CD4-positive, alpha-beta T cell (primary cell): ENCODE data around the gene CCDC150. TPM values are rescaled to one million over a fixed set of nuclear protein-coding genes. Genes with fewer than 3 reads are reported as not detected.

ENCODE experiments used
- ATAC-seq: fragments of 200-7000 bp; cut with Tn5 transposase; one replicate; pipeline ENCODE4 v1.10.0; 2022; ENCODE audit warnings: mild to moderate bottlenecking; ENCODE audit not compliant: poor library complexity
- CTCF ChIA-PET: fragments of 350-600 bp; sonication (Branson Sonifier 250); formaldehyde crosslinking; loops from one replicate; lab custom pipeline; 2021; ENCODE audit warnings: antibody characterized with exemption, inconsistent platforms; lab: Charles Lee
- POLR2A ChIA-PET: fragments of 350-600 bp; sonication (Branson Sonifier 250); formaldehyde crosslinking; loops from one replicate; lab custom pipeline; 2021; ENCODE audit warnings: antibody characterized with exemption, inconsistent platforms; lab: Charles Lee
- DNase-seq, 14 experiments: peaks; one replicate each; pipeline ENCODE4 v3.0.0-alpha.2; 2013 to 2020; ENCODE audit warnings: mixed read lengths in 2 of 14
- H3K27ac ChIP-seq, 2 donors: one replicate each; pipeline versions ENCODE4 v1.5.1 to v1.7.0; 2013; ENCODE audit warnings: low read length in 2 of 2, low read depth in 1 of 2, mild to moderate bottlenecking in 1 of 2
- H3K27me3 ChIP-seq, 2 experiments: 1 replicate in 1 of 2; 2 replicates in 1 of 2; pipeline versions ENCODE4 v1.6.1 to v1.7.0; 2013; ENCODE audit warnings: low read length in 2 of 2, control low read depth in 1 of 2, mild to moderate bottlenecking in 1 of 2, moderate library complexity in 1 of 2; ENCODE audit not compliant: insufficient read depth in 2 of 2, control insufficient read depth in 1 of 2
- H3K36me3 ChIP-seq: one replicate; pipeline ENCODE4 v1.6.1; 2013; ENCODE audit warnings: low read length, control low read depth; ENCODE audit not compliant: insufficient read depth
- H3K4me1 ChIP-seq: one replicate; pipeline ENCODE4 v1.6.1; 2013; ENCODE audit warnings: low read length, control low read depth; ENCODE audit not compliant: insufficient read depth
- H3K4me3 ChIP-seq: one replicate; pipeline ENCODE4 v1.5.1; 2013; ENCODE audit warnings: mild to moderate bottlenecking, low read length, moderate library complexity
- H3K9me3 ChIP-seq, 2 experiments: 1 replicate in 1 of 2; 2 replicates in 1 of 2; pipeline versions ENCODE4 v1.6.1 to v1.7.0; 2013; ENCODE audit warnings: low read length in 2 of 2, mild to moderate bottlenecking in 2 of 2, control low read depth in 1 of 2, moderate library complexity in 1 of 2; ENCODE audit not compliant: control insufficient read depth in 1 of 2, insufficient read depth in 1 of 2
- H3K27ac Mint-ChIP-seq: one replicate; pipeline ENCODE4 v1.8.0; 2020; ENCODE audit warnings: mixed read lengths
- H3K27me3 Mint-ChIP-seq: one replicate; pipeline ENCODE4 v1.8.0; 2021; ENCODE audit warnings: mixed read lengths
- H3K36me3 Mint-ChIP-seq: one replicate; pipeline ENCODE4 v1.8.0; 2021; ENCODE audit warnings: low read depth, mixed read lengths
- H3K4me1 Mint-ChIP-seq: one replicate; pipeline ENCODE4 v1.8.0; 2021; ENCODE audit warnings: low read depth, mixed read lengths
- H3K4me3 Mint-ChIP-seq: one replicate; pipeline ENCODE4 v1.8.0; 2020; ENCODE audit warnings: mild to moderate bottlenecking, mixed read lengths
- H3K9me3 Mint-ChIP-seq: one replicate; pipeline ENCODE4 v1.8.0; 2020; ENCODE audit warnings: mixed read lengths
- intact Hi-C, 2 experiments: fragments of 100-400 bp; cut with DNase I in 1 of 2; cut with micrococcal nuclease in 1 of 2; formaldehyde crosslinking; loops; one replicate each; pipeline versions ENCODE4 v1.15.1 to v1.9.0; 2023 to 2025; cut with DNase I, micrococcal nuclease
- total RNA-seq, 174 experiments: library from RNA in 2 of 174; stranded (reverse) in 2 of 174; gene quantifications; one replicate each; pipeline ENCODE4 v1.2.3 and lab custom pipeline; 2021 to 2026
- TF ChIP-seq, protein P1 (sequence below): fragments of 200-600 bp; IDR thresholded peaks from one replicate; pipeline ENCODE4 v1.8.0; 2022; ENCODE audit warnings: antibody characterized with exemption, mild to moderate bottlenecking

The CCDC150 gene
- total RNA-seq, 2 experiments from 2014 or later = 0.22 to 0.75 TPM

- no peak overlapping the region for H3K4me3 Mint-ChIP-seq
- intact Hi-C loops = no loop called here
Measured at GRCh38 chr2:196598846-196599245, 40.7 kb upstream of the CCDC150 start.

GRCh38 chr2:196601430-196602306, 37.8 kb upstream of the CCDC150 start:
- TF ChIP-seq, protein P1, sequence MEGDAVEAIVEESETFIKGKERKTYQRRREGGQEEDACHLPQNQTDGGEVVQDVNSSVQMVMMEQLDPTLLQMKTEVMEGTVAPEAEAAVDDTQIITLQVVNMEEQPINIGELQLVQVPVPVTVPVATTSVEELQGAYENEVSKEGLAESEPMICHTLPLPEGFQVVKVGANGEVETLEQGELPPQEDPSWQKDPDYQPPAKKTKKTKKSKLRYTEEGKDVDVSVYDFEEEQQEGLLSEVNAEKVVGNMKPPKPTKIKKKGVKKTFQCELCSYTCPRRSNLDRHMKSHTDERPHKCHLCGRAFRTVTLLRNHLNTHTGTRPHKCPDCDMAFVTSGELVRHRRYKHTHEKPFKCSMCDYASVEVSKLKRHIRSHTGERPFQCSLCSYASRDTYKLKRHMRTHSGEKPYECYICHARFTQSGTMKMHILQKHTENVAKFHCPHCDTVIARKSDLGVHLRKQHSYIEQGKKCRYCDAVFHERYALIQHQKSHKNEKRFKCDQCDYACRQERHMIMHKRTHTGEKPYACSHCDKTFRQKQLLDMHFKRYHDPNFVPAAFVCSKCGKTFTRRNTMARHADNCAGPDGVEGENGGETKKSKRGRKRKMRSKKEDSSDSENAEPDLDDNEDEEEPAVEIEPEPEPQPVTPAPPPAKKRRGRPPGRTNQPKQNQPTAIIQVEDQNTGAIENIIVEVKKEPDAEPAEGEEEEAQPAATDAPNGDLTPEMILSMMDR = no peak
- Mint-ChIP-seq H3K4me1 (no peaks in the 10 kb centered on the region), H3K27ac (no peak overlapping the region), H3K36me3 (no peaks in the 10 kb centered on the region), H3K27me3 (peaks cover 47% of the 10 kb centered on the region), H3K9me3 (no peaks in the 10 kb centered on the region), H3K4me3 (no peak overlapping the region)
- no peaks in the 10 kb centered on the region for H3K4me1 ChIP-seq
- intact Hi-C loops = no loop called here
- no peaks in the 10 kb centered on the region for H3K9me3 ChIP-seq
- ChIA-PET POLR2A (interaction anchor here (0.6 kb wide), 1 partner anchor 1250 kb away, joined by 3 read pairs; no protein-coding TSS in a partner anchor), CTCF (interaction anchor here (0.6 kb wide), 1 partner anchor 26 kb away, joined by 3 read pairs; no protein-coding TSS in a partner anchor)
- H3K36me3 ChIP-seq = no peaks in the 10 kb centered on the region
- ATAC-seq (no peak), DNase-seq (no peak)
- no peaks in the 10 kb centered on the region for H3K27me3 ChIP-seq
- H3K27ac ChIP-seq = no peak overlapping the region
- no peak overlapping the region for H3K4me3 ChIP-seq

More at GRCh38 chr2:196598846-196599245, 40.7 kb upstream of the CCDC150 start:
- ChIA-PET POLR2A (no interaction called here), CTCF (no interaction called here)
- no peak overlapping the region for H3K27ac ChIP-seq
- peaks cover 9 to 25% of the 10 kb centered on the region in 2 experiments for H3K27me3 ChIP-seq
- DNase-seq (no peak), ATAC-seq (no peak)
- H3K36me3 ChIP-seq = no peaks in the 10 kb centered on the region
- Mint-ChIP-seq H3K36me3 (no peaks in the 10 kb centered on the region), H3K9me3 (no peaks in the 10 kb centered on the region), H3K27ac (no peak overlapping the region), H3K27me3 (peaks cover 76% of the 10 kb centered on the region), H3K4me1 (no peaks in the 10 kb centered on the region)
- no peaks in the 10 kb centered on the region for H3K4me1 ChIP-seq
- H3K4me3 ChIP-seq = no peak overlapping the region
- TF ChIP-seq, protein P1 = no peak
- H3K9me3 ChIP-seq = no peaks in the 10 kb centered on the region

GRCh38 chr2:196604196-196604595, 35.3 kb upstream of the CCDC150 start:
- TF ChIP-seq, protein P1 = no peak
- Mint-ChIP-seq H3K36me3 (no peaks in the 10 kb centered on the region), H3K27ac (no peak overlapping the region), H3K27me3 (peaks cover 29% of the 10 kb centered on the region), H3K9me3 (no peaks in the 10 kb centered on the region), H3K4me1 (no peaks in the 10 kb centered on the region), H3K4me3 (no peak overlapping the region)
- DNase-seq = no peak
- Histone ChIP-seq H3K27ac (no peak overlapping the region), H3K36me3 (no peaks in the 10 kb centered on the region), H3K9me3 (no peaks in the 10 kb centered on the region), H3K4me1 (no peaks in the 10 kb centered on the region), H3K4me3 (no peak overlapping the region), H3K27me3 (no peaks in the 10 kb centered on the region)
- ChIA-PET CTCF (no interaction called here), POLR2A (no interaction called here)
- ATAC-seq = no peak
- intact Hi-C loops = no loop called here
